Astrocyte (in vitro differentiated cells and primary cell): ENCODE results near the gene ZNF426. TPM values are rescaled to one million over a fixed set of nuclear protein-coding genes. Genes with fewer than 3 reads are reported as not detected.
"Not testable (repeated sequence)": the region's sequence is repeated elsewhere in the genome, so short reads cannot be mapped to it uniquely, and the experiment has no call there.

ENCODE experiments used
- DNase-seq: peaks from one replicate; pipeline ENCODE4 v3.0.0-alpha.2; 2010; ENCODE audit warnings: low read depth
- FAIRE-seq: peaks from 2 replicates; lab custom pipeline; 2011; peaks lifted over from hg19 to GRCh38; lab: Jason Lieb, UNC
- H2AFZ ChIP-seq: 2 replicates; pipeline ENCODE4 v1.6.0; 2012; ENCODE audit warnings: low read depth, low read length, inconsistent platforms
- H3K27ac ChIP-seq: 2 replicates; pipeline ENCODE4 v1.5.1; 2011; ENCODE audit warnings: low read depth, low read length, inconsistent platforms
- H3K27me3 ChIP-seq: 2 replicates; pipeline ENCODE4 v1.6.0; 2011; ENCODE audit warnings: low read length, inconsistent platforms; ENCODE audit not compliant: insufficient read depth
- H3K36me3 ChIP-seq: 2 replicates; pipeline ENCODE4 v1.5.1; 2011; ENCODE audit warnings: low read length, inconsistent platforms; ENCODE audit not compliant: insufficient read depth
- H3K4me1 ChIP-seq: 2 replicates; pipeline ENCODE4 v1.5.1; 2011; ENCODE audit warnings: low read length, inconsistent platforms; ENCODE audit not compliant: insufficient read depth
- H3K4me2 ChIP-seq: 2 replicates; pipeline ENCODE4 v1.6.0; 2012; ENCODE audit warnings: low read length, inconsistent platforms
- H3K4me3 ChIP-seq: 2 replicates; pipeline ENCODE4 v1.5.1; 2011; ENCODE audit warnings: low read depth, mild to moderate bottlenecking, low read length, inconsistent platforms; ENCODE audit not compliant: insufficient read depth
- H3K79me2 ChIP-seq: 2 replicates; pipeline ENCODE4 v1.6.0; 2012; ENCODE audit warnings: mild to moderate bottlenecking, low read length, inconsistent platforms; ENCODE audit not compliant: insufficient read depth
- H3K9ac ChIP-seq: 2 replicates; pipeline ENCODE4 v1.6.0; 2012; ENCODE audit warnings: mild to moderate bottlenecking, low read length, inconsistent platforms
- H3K9me3 ChIP-seq: 2 replicates; pipeline ENCODE4 v1.5.1; 2012; ENCODE audit warnings: low read depth, mild to moderate bottlenecking, low read length, inconsistent platforms; ENCODE audit not compliant: insufficient read depth
- H4K20me1 ChIP-seq: 2 replicates; pipeline ENCODE4 v1.6.0; 2012; ENCODE audit warnings: low read length, inconsistent platforms; ENCODE audit not compliant: insufficient read depth
- H3K27ac Mint-ChIP-seq: one replicate; pipeline ENCODE4 v1.8.0; 2021; ENCODE audit warnings: mild to moderate bottlenecking, mixed read lengths; ENCODE audit not compliant: unreplicated experiment
- H3K27me3 Mint-ChIP-seq: one replicate; pipeline ENCODE4 v1.8.0; 2021; ENCODE audit warnings: low read depth, mixed read lengths; ENCODE audit not compliant: unreplicated experiment
- H3K36me3 Mint-ChIP-seq: one replicate; pipeline ENCODE4 v1.8.0; 2021; ENCODE audit warnings: low read depth, mixed read lengths; ENCODE audit not compliant: unreplicated experiment
- H3K4me1 Mint-ChIP-seq: one replicate; pipeline ENCODE4 v1.8.0; 2021; ENCODE audit warnings: low read depth, mixed read lengths; ENCODE audit not compliant: unreplicated experiment
- H3K4me3 Mint-ChIP-seq: one replicate; pipeline ENCODE4 v1.8.0; 2021; ENCODE audit warnings: mild to moderate bottlenecking, moderate library complexity, mixed read lengths; ENCODE audit not compliant: unreplicated experiment
- H3K9me3 Mint-ChIP-seq: one replicate; pipeline ENCODE4 v1.8.0; 2021; ENCODE audit warnings: mild to moderate bottlenecking, mixed read lengths; ENCODE audit not compliant: unreplicated experiment
- EZH2 ChIP-seq: IDR thresholded peaks from 2 replicates; pipeline ENCODE4 v1.6.1; 2012; ENCODE audit warnings: mild to moderate bottlenecking, low read length, inconsistent platforms; ENCODE audit not compliant: insufficient read depth
- total RNA-seq: library from RNA; stranded (reverse); gene quantifications from 2 replicates; pipeline ENCODE4 v1.2.1, GENCODE V29; 2021
- TF ChIP-seq, protein P1 (sequence below): IDR thresholded peaks from 2 replicates; pipeline ENCODE4 v1.5.1; 2011; ENCODE audit warnings: low read depth, mild to moderate bottlenecking, inconsistent platforms, low read length, moderate library complexity; ENCODE audit not compliant: insufficient read depth

ZNF426 gene
- total RNA-seq, 1 donor from 2014 or later, result 34.8 TPM

DNA sequence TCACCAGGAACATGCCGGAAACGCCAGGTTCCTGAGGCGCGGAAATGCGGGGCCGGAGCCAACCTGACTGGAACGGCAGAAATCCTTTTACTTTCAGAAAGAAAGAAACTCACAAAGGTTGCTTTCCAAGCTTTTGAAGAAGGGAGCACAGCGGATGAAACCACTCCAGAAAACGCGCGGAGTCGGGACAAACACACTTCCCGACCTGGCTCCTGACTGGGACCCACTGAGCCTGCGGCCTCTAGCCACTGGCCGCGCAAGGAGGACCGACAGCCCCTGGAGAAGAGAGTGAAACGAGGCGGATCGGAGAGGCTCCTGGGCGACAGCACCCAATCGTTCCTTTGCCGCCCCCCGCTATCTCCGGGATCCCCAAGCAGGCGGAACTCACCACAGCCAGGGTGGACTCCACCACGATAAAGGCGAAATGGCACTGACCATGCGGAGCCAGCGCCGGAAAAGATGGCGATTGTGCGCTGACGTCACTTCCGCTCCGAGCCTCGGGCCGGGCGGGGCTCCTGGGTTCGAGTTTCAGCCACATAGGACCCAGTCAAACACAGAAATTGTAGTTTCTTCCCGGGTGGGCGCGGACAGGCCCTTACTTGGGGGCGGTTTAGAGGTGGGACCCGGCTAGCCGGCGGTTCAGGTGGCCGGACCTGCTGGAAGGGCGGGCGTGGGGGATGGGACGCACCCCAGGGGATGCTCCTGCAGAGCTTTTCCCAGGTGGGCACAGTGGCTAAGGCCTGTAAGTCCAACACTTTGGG, 45.8 kb upstream of the ZNF426 start, which contains the start of gene ZNF121:
Gene ZNF121 (minus strand): TSS at position 432 of the 761 bp plus-strand sequence. CDS start 16,407 bp downstream, outside the sequence.
- Mint-ChIP-seq H3K9me3 (peaks cover 2% of the 10 kb centered on the region), H3K4me1 (peaks cover 18% of the 10 kb centered on the region), H3K27ac (peak within 1 kb of the TSS; percentile 96), H3K4me3 (peak within 1 kb of the TSS; percentile 96), H3K27me3 (no peaks in the 10 kb centered on the region), H3K36me3 (no peaks in the 10 kb centered on the region)
- Histone ChIP-seq H3K27ac (peak within 1 kb of the TSS; percentile 75), H3K4me2 (peak within 1 kb of the TSS; percentile 84), H3K36me3 (peaks cover 1% of the 10 kb centered on the region), H3K4me1 (peaks cover 4% of the 10 kb centered on the region), H3K27me3 (no peaks in the 10 kb centered on the region), H3K9me3 (peaks cover 6% of the 10 kb centered on the region), H2AFZ (peak within 1 kb of the TSS; percentile 87), H3K79me2 (peaks cover 54% of the 10 kb centered on the region), H3K4me3 (peak within 1 kb of the TSS; percentile 94), H3K9ac (peak within 1 kb of the TSS; percentile 91), H4K20me1 (peaks cover 29% of the 10 kb centered on the region)
- DNase-seq, result peak; percentile 66
- no peak for FAIRE-seq
- TF ChIP-seq, protein P1, sequence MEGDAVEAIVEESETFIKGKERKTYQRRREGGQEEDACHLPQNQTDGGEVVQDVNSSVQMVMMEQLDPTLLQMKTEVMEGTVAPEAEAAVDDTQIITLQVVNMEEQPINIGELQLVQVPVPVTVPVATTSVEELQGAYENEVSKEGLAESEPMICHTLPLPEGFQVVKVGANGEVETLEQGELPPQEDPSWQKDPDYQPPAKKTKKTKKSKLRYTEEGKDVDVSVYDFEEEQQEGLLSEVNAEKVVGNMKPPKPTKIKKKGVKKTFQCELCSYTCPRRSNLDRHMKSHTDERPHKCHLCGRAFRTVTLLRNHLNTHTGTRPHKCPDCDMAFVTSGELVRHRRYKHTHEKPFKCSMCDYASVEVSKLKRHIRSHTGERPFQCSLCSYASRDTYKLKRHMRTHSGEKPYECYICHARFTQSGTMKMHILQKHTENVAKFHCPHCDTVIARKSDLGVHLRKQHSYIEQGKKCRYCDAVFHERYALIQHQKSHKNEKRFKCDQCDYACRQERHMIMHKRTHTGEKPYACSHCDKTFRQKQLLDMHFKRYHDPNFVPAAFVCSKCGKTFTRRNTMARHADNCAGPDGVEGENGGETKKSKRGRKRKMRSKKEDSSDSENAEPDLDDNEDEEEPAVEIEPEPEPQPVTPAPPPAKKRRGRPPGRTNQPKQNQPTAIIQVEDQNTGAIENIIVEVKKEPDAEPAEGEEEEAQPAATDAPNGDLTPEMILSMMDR, result no peak
- no peak for TF ChIP-seq EZH2

DNA sequence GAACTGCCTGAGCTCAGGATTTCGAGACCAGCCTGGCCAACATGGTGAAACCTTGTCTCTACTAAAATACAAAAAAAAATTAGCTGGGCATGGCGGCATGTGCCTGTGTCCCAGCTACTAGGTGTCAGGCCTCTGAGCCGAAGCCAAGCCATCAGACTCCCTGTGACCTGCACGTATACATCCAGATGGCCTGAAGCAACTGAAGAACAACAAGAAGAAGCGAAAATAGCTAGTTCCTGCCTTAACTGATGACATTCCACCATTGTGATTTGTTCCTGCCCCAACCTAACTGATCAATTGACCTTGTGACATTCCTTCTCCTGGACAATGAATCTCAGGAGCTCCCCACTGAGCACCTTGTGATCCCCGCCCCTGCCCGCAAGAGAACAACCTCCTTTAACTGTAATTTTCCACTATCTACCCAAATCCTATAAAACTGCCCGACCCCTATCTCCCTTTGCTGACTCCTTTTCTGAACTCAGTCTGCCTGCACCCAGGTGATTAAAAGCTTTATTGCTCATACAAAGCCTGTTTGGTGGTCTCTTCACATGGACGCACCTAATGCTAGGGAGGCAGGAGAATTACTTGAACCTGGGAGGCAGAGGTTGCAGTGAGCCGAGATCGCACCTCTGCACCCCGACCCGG, 43.8 kb upstream of the ZNF426 start:
- H3K4me2 ChIP-seq, result peak overlapping the region; percentile 84
- not testable (repeated sequence) for H3K27ac ChIP-seq, H2AFZ ChIP-seq, H3K9me3 Mint-ChIP-seq, FAIRE-seq, DNase-seq, H3K27me3 Mint-ChIP-seq, H3K4me1 ChIP-seq, H3K9ac ChIP-seq, H3K27me3 ChIP-seq, H3K4me3 ChIP-seq, H3K36me3 ChIP-seq
- Mint-ChIP-seq H3K36me3 (peaks cover 10% of the 10 kb centered on the region), H3K27ac (peak overlapping the region; percentile 59), H3K4me1 (peaks cover 18% of the 10 kb centered on the region), H3K4me3 (peak overlapping the region; percentile 96)
- H3K79me2 ChIP-seq, result peaks cover 75% of the 10 kb centered on the region
- H4K20me1 ChIP-seq, result peaks cover 47% of the 10 kb centered on the region
- peaks cover 10% of the 10 kb centered on the region for H3K9me3 ChIP-seq

DNA sequence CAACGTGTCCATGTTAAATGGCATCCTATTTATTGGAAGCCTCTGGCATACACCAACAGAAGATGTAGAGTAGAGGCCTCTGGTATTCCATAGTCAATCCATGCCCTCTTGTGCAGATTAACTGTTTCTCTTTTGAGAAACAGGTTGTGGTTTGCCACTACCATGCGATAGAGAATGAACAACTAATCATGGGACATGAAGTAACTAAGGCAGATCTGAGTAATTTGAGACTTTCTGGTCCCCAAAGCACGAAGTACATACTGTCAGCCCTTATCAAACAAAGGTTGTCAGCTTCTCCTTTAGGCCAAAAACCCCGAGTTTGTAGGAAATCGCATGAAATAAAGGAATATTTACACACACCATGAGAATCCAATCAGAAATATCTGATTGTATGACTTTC, 42.3 kb upstream of the ZNF426 start:
- peaks cover 90% of the 10 kb centered on the region for H3K79me2 ChIP-seq
- H3K36me3 Mint-ChIP-seq, result peaks cover 15% of the 10 kb centered on the region
- DNase-seq, result no peak
- H3K27me3 Mint-ChIP-seq, result no peaks in the 10 kb centered on the region
- H3K36me3 ChIP-seq, result peaks cover 9% of the 10 kb centered on the region
- H4K20me1 ChIP-seq, result peaks cover 61% of the 10 kb centered on the region
- H3K4me3 Mint-ChIP-seq, result peak overlapping the region; percentile 64
- H2AFZ ChIP-seq, result no peak overlapping the region
- H3K27ac ChIP-seq, result no peak overlapping the region
- TF ChIP-seq, protein P1, result no peak
- no peak for TF ChIP-seq EZH2
- peaks cover 2% of the 10 kb centered on the region for H3K9me3 Mint-ChIP-seq
- H3K4me1 ChIP-seq, result peaks cover 4% of the 10 kb centered on the region
- H3K4me2 ChIP-seq, result no peak overlapping the region
- H3K4me3 ChIP-seq, result no peak overlapping the region
- no peak overlapping the region for H3K27ac Mint-ChIP-seq
- no peak overlapping the region for H3K9ac ChIP-seq
- peaks cover 16% of the 10 kb centered on the region for H3K9me3 ChIP-seq
- H3K27me3 ChIP-seq, result no peaks in the 10 kb centered on the region
- no peak for FAIRE-seq
- H3K4me1 Mint-ChIP-seq, result peaks cover 22% of the 10 kb centered on the region
